Ureter (tissue), 1 donor: Measurements from ENCODE around the gene ANKRD31. TPM values are rescaled to one million over a fixed set of nuclear protein-coding genes. Genes with fewer than 3 reads are reported as not detected.

ENCODE experiments used
- DNase-seq: peaks from one replicate; pipeline ENCODE4 v3.0.0-alpha.2; 2020; ENCODE audit warnings: low spot score
- total RNA-seq: library from RNA; stranded (reverse); gene quantifications from one replicate; pipeline ENCODE4 v1.2.4, GENCODE V29; 2023
- donor health status: DM: yes; HTN: yes; CAD: no.

Gene ANKRD31
- total RNA-seq, 1 donor from 2014 or later = 1.0 TPM

GRCh38 chr5:75058986-75059535, 177.6 kb downstream of the ANKRD31 start:
- no peak for DNase-seq

GRCh38 chr5:75057561-75057960, 179.1 kb downstream of the ANKRD31 start:
- no peak for DNase-seq

- no peak for DNase-seq
Observed at GRCh38 chr5:75055727-75056144, 180.9 kb downstream of the ANKRD31 start.

- DNase-seq = peak; percentile 54
Observed at GRCh38 chr5:75054134-75054930, 182.3 kb downstream of the ANKRD31 start.

GRCh38 chr5:75053304-75054133, 183.2 kb downstream of the ANKRD31 start:
- peak; percentile 70 for DNase-seq

- DNase-seq = no peak
Observed at GRCh38 chr5:75053054-75053303, 183.7 kb downstream of the ANKRD31 start.

- DNase-seq = peak; percentile 59
Observed at GRCh38 chr5:75052192-75053053, 184.3 kb downstream of the ANKRD31 start, which contains the start of gene GCNT4. TSS of gene GCNT4 (minus strand) at chr5:75052558. CDS start at chr5:75030037, 22,521 bp downstream.

GRCh38 chr5:75051217-75051751, 185.4 kb downstream of the ANKRD31 start:
- DNase-seq = no peak

- DNase-seq = no peak
Observed at GRCh38 chr5:75050415-75050814, 186.3 kb downstream of the ANKRD31 start.

- peak; percentile 65 for DNase-seq
Observed at GRCh38 chr5:75049456-75050351, 187.0 kb downstream of the ANKRD31 start.

- no peak for DNase-seq
Observed at GRCh38 chr5:75048457-75048953, 188.2 kb downstream of the ANKRD31 start.

GRCh38 chr5:75047356-75047755, 189.3 kb downstream of the ANKRD31 start:
- no peak for DNase-seq

- no peak for DNase-seq
Observed at GRCh38 chr5:75046366-75047142, 190.1 kb downstream of the ANKRD31 start.

- DNase-seq = no peak
Observed at GRCh38 chr5:75045071-75045470, 191.6 kb downstream of the ANKRD31 start.

GRCh38 chr5:75044406-75044805, 192.3 kb downstream of the ANKRD31 start:
- DNase-seq = no peak

- DNase-seq = no peak
Observed at GRCh38 chr5:75043633-75044264, 192.9 kb downstream of the ANKRD31 start.

GRCh38 chr5:75042522-75042921, 194.2 kb downstream of the ANKRD31 start:
- DNase-seq = no peak

GRCh38 chr5:75040973-75041372, 195.7 kb downstream of the ANKRD31 start:
- DNase-seq = no peak

- peak; percentile 76 for DNase-seq
Observed at GRCh38 chr5:75037106-75037505, 199.6 kb downstream of the ANKRD31 start.
